ENCODE data around the gene RHOT2. TPM values are rescaled to one million over a fixed set of nuclear protein-coding genes. Genes with fewer than 3 reads are reported as not detected.
A peak's percentile ranks its signal among the peaks of the same experiment; 100 is the strongest.

The RHOT2 gene
- total RNA-seq, 2 experiments from 2014 or later = 110 TPM

- ChIA-PET POLR2A (interaction anchor here (0.7 to 8.1 kb wide), 3 partner anchors 9 to 23 kb away, joined by 3 to 84 read pairs (median 13); partner anchors contain the start of genes CIAO3 and HAGHL), CTCF (interaction anchor here (1.1 kb wide), 1 partner anchor 339 kb away, joined by 4 read pairs; no protein-coding TSS in a partner anchor)
- peaks cover 2% of the 10 kb centered on the region for H3K27me3 Mint-ChIP-seq
- H3K4me3 Mint-ChIP-seq = peak overlapping the region; percentile 78
- intact Hi-C loops (cut with micrococcal nuclease) = no loop called here
- peaks cover 28% of the 10 kb centered on the region for H3K4me1 Mint-ChIP-seq (ENCODE audit: low read depth)
- no peak for TF ChIP-seq CTCF (IDR thresholded peaks at IDR 0.05)
- H3K36me3 Mint-ChIP-seq (ENCODE audit: low read depth) = no peaks in the 10 kb centered on the region
- no peaks in the 10 kb centered on the region for H3K9me3 Mint-ChIP-seq
- DNase-seq (no peak), ATAC-seq (no peak)
- peak overlapping the region; percentile 72 for H3K27ac Mint-ChIP-seq
These were observed 51.0 kb downstream of the RHOT2 start for GRCh38 chr16:718922-719321.

- H3K9me3 Mint-ChIP-seq = no peaks in the 10 kb centered on the region
- H3K27ac Mint-ChIP-seq = peak overlapping the region; percentile 78
- ChIA-PET POLR2A (interaction anchor here (0.6 to 8.1 kb wide), 11 partner anchors 8 to 263 kb away, joined by 3 to 84 read pairs (median 4); partner anchors contain the start of genes CIAO3, HAGHL and WDR24), CTCF (interaction anchor here (0.7 to 19.6 kb wide), 14 partner anchors 8 to 338 kb away, joined by 3 to 207 read pairs (median 4); partner anchors contain the start of genes CHTF18, CIAO3, METRN and STUB1)
- intact Hi-C loops (cut with micrococcal nuclease) = no loop called here
- no peaks in the 10 kb centered on the region for H3K36me3 Mint-ChIP-seq (ENCODE audit: low read depth)
- ATAC-seq (peak; percentile 14), DNase-seq (peak; percentile 42)
- TF ChIP-seq CTCF (IDR thresholded peaks at IDR 0.05) = no peak
- H3K4me3 Mint-ChIP-seq = peak overlapping the region; percentile 78
- peaks cover 28% of the 10 kb centered on the region for H3K4me1 Mint-ChIP-seq (ENCODE audit: low read depth)
- no peaks in the 10 kb centered on the region for H3K27me3 Mint-ChIP-seq
These were observed 52.0 kb downstream of the RHOT2 start for GRCh38 chr16:719815-720446.

GRCh38 chr16:720447-720989, 52.6 kb downstream of the RHOT2 start:
- DNase-seq = peak; percentile 86
- ChIA-PET POLR2A (interaction anchor here (0.6 to 8.1 kb wide), 12 partner anchors 8 to 263 kb away, joined by 3 to 84 read pairs (median 4); partner anchors contain the start of genes CIAO3, HAGHL and WDR24), CTCF (interaction anchor here (0.7 to 19.6 kb wide), 17 partner anchors 8 to 72 kb away, joined by 3 to 207 read pairs (median 4); partner anchors contain the start of genes CHTF18, CIAO3, METRN and STUB1)
- H3K4me1 Mint-ChIP-seq (ENCODE audit: low read depth) = peaks cover 29% of the 10 kb centered on the region
- no peaks in the 10 kb centered on the region for H3K36me3 Mint-ChIP-seq (ENCODE audit: low read depth)
- H3K27me3 Mint-ChIP-seq = no peaks in the 10 kb centered on the region
- H3K9me3 Mint-ChIP-seq = no peaks in the 10 kb centered on the region
- intact Hi-C loops (cut with micrococcal nuclease) = no loop called here
- H3K27ac Mint-ChIP-seq = peak overlapping the region; percentile 78
- peak; percentile 65 for ATAC-seq
- peak; percentile 38 for TF ChIP-seq CTCF (IDR thresholded peaks at IDR 0.05)
- peak overlapping the region; percentile 78 for H3K4me3 Mint-ChIP-seq

GRCh38 chr16:720990-721764, 53.2 kb downstream of the RHOT2 start, which contains the start of gene ANTKMT:
TSS of gene ANTKMT (plus strand) at chr16:721146. CDS start at chr16:721275, 129 bp downstream.
- peak; percentile 67 for ATAC-seq

More at GRCh38 chr16:720990-721764, 53.2 kb downstream of the RHOT2 start, which contains the start of gene ANTKMT:
- Mint-ChIP-seq H3K36me3 (ENCODE audit: low read depth) (no peaks in the 10 kb centered on the region), H3K27me3 (no peaks in the 10 kb centered on the region), H3K27ac (peak within 1 kb of the TSS; percentile 78), H3K4me1 (ENCODE audit: low read depth) (peaks cover 26% of the 10 kb centered on the region), H3K4me3 (peak within 1 kb of the TSS; percentile 78), H3K9me3 (no peaks in the 10 kb centered on the region)
- intact Hi-C loops (cut with micrococcal nuclease) = no loop called here
- peak; percentile 85 for DNase-seq
- POLR2A ChIA-PET = interaction anchor here (0.8 to 8.1 kb wide), 8 partner anchors 7 to 195 kb away, joined by 3 to 84 read pairs (median 8); partner anchors contain the start of genes CIAO3 and HAGHL
- TF ChIP-seq CTCF (IDR thresholded peaks at IDR 0.05) = no peak
- CTCF ChIA-PET = interaction anchor here (0.7 to 19.6 kb wide), 8 partner anchors 9 to 82 kb away, joined by 3 to 207 read pairs (median 6); partner anchors contain the start of genes CIAO3 and METRN

Measured in activated CD8-positive, alpha-beta T cell treated with anti-CD3 and anti-CD28 coated beads for 36 hours (primary cell).